NCI-H187 (cell line): ENCODE measurements around the gene CISTR.
A peak's percentile ranks its signal among the peaks of the same experiment; 100 is the strongest.
"Not testable (repeated sequence)": the region's sequence is repeated elsewhere in the genome, so short reads cannot be mapped to it uniquely, and the experiment has no call there.

Source experiments
- DNase-seq, 2 experiments: peaks; one replicate each; lab custom pipeline; 2025; lab: John Stamatoyannopoulos, UW

CISTR gene

DNA sequence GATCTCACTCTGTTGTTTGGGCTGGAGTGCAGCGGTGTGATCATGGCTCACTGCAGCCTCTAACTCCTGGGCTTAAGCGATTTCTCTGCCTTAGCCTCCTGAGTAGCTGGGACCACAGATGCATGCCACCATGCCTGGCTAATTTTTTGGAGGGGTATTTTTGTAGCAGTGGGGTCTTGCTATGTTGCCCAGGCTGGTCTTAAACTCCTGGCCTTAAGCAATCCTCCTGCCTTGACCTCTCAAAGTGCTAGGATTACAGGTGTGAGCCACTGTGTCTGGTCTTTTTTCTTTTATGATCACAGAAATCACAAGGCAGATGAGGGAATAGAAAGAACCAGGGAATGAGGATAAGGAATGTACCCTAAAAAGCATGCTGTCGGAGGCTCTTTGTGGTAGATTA, 11.0 kb upstream of the CISTR start:
- DNase-seq: not testable (repeated sequence)

GRCh38 chr12:53761306-53761705, 9.5 kb upstream of the CISTR start:
- DNase-seq: no peak

DNA sequence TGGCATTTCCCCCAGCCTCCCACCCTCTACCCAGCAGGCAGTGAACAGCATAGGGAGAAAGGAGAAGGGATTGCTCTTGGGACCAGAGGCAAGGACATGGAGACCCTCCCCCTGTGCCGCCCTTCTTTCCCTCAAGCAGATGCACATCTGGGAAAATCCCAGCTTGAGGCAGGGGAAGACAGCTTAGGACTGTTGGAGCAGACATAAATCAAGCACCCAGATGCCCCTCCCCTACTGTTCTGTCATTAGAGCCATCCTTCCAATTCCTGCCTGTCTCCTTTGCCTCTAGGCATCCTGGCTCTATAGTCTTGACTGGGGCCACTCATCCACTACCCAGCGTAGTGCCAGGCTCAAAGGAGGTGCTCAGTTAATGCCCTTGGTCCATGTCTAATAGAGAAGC, 7.5 kb upstream of the CISTR start:
- DNase-seq: no peak

DNA sequence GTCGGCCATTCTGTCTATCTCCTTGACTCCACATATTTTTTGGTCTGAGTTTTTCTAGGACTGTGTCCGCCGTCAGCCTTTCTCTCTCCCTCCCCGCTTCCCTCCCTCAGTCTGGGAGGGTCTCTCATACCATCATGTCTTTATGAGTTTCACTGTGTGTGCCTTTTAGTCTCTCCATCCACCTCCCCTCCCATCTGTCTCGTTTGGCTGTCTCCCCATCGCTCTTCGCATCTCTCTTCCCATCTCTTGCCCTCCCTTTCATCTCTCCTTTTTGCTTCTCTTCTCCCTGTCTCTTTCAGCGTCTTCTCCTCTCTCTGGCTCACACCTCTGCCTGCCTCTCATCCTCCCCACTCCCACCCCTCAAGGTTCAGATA, 6.9 kb upstream of the CISTR start:
- DNase-seq: no peak

DNA sequence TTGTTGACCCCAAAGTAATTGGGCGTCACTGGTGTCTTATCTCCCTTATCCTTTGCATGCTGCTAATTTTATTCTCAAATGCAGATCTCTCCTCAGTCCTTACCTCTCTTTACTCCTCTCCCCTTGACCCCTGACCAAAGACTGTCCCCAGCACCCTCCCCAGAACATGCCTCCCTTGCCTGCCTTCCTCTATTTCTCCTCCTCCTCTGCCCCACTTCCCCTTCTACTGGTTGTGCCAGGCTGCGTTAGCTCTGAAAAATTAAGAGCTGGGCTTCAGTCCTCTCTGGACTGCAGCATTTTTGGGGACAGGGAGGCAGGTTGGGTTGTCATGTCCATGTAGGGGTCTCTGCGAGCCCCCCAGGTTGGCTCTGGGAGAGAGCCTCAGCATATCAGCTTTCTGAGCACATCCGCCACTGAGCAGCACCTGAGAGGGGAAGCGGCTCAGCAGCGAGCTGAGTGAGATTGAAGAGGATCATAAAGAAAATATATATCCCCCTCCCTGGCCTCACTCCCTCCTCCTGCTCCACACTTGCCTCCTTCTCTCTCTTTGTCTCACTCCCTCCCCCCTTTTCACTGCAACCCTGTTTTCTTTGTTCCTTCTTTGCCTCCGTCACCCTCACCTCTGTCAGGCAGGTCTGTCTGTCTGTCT, 6.4 kb upstream of the CISTR start:
- no peak for DNase-seq

DNA sequence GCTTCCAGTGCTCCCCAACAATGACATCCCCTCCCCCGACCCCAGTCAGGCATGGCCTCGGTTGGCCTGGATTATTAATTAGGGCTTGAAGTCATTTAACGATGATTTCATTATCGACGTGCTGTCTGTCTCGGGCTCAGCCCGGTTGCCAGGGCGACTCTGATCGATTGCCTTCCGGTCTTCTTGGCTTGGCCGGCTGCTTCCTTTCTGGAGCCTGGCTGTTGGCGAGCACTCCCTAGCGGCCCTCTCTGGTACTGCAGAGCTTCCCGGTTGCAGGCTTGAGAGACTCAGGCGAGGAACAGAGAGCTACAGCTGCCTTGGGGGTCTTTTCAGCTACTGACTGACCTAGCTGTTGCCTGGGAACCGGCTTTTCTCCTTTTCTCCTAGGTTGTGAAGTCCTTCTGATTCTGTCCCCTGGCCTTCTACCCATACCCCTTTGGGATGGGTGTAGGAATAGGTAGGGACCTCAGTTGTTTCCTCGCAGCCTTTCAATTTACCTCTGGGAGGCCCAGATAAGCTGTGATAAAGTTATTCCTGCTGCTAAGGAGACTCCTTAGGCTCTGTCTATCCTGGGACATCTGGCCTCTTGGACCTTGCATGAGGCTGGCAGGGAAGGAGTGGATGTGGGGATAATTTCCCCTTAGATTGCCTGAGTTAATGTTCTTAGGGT, 5.5 kb upstream of the CISTR start:
- peak; percentile 69 to 71 for DNase-seq

- DNase-seq: no peak
Observed at GRCh38 chr12:53756300-53757100, 4.7 kb upstream of the CISTR start.

DNA sequence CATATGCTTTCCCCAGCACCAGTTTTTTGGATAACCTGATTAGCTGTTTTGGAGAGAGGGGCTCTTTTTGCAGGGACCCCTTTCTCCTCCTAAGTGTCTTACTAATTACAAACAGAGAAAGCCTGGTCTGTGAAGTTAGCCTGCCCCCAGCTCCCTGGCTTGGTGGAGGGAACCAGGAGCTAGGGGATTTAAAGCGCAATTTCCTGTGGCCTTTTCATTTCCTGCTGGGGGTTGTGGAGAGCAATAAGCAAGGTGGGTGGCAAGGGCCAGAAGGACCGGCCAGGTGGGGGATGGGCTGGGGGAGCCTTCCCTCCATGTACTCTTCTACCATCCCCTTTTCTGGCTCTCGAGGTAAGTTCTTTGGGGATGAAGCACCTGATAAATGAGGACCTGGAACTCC, 4.1 kb upstream of the CISTR start:
- no peak for DNase-seq

DNA sequence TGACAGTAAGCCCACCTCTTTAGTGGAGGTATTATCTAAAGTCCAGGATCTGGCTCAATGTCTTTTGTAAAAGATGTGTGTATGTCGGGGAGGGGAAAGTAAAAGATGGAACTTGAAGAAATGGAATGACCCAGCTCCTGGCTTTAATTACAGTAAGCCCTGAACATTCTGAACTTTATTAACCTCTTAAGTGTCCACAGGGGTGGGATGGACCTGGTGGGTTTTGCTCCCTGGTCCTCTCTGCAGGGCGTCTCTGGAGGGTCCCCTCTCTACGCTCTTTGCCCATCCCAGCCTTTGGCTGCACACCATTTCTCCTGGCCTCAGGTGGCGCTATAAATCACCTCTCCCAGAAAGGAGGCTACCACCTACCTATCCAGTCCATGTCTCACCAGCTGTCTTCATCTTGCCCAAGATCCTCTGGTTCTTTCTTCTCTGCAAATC, 3.7 kb upstream of the CISTR start:
- DNase-seq: no peak

GRCh38 chr12:53754633-53755264, 3.0 kb upstream of the CISTR start:
- peak in 1 of 2 experiments; percentile 29 for DNase-seq

DNA sequence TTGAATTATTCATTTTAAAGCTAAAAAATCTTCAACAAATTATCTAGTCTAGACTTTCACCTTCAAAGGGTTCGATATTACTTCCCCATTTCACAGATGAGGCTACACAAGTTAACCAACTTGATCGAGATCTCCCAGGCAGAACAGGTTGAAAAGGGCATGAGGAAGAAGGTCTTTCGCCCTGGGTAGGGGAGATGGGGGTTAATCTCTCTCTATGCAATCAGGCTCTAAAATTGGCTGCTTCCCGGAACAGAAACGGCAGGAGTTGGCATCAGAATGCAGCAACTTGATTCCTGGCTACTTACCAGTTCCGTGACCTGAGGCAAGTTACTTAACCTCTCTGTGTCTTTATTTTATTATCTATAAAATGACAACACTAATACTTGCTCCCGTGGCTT, 2.4 kb upstream of the CISTR start:
- no peak for DNase-seq

- no peak for DNase-seq
Observed at GRCh38 chr12:53752621-53753020, 842 bp upstream of the CISTR start.

- no peak for DNase-seq
Observed at GRCh38 chr12:53752192-53752601, 418 bp upstream of the CISTR start.

- peak; percentile 19 to 74 for DNase-seq
Observed at GRCh38 chr12:53750812-53751335, 905 bp downstream of the CISTR start.

- DNase-seq: peak; percentile 56 to 65
Observed at GRCh38 chr12:53749986-53750811, 1.6 kb downstream of the CISTR start.

DNA sequence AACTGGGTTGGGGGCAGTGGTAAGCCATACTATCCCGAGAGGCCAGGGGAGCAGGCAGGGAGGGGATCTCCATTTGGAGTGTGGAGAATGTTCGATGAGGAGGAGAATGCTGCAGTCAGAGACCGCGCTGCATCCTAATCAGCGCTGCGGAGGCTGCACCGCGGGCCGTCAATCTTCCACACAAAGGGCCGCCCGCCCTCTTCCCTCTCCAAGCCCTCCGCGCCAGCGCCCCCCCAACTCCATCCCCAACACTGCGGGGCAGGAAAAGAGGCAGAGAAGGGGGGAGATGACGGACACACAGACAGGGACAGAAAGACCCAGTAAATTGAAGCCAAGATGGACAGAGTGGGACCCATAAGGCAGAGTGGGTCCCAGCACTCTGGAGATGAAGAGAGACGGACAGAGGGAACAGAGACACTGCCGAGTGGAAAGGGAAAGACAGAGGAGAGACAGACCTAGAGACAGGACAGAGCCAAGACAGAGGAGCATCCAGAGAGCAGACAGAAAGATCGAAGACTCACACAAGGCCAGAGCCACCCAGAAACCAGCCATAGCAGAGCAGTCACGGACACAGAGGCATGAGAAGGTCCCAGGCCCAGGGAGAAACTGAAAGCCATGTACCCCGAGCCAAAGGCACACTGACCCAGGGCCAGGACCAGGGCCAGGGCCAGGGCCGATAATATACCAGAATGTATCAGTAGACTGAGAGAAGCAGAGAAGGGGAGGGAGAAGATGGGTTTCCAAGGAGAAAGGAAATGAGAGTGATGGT, 3.5 kb downstream of the CISTR start:
- no peak for DNase-seq

GRCh38 chr12:53747095-53747494, 4.7 kb downstream of the CISTR start:
- no peak for DNase-seq

DNA sequence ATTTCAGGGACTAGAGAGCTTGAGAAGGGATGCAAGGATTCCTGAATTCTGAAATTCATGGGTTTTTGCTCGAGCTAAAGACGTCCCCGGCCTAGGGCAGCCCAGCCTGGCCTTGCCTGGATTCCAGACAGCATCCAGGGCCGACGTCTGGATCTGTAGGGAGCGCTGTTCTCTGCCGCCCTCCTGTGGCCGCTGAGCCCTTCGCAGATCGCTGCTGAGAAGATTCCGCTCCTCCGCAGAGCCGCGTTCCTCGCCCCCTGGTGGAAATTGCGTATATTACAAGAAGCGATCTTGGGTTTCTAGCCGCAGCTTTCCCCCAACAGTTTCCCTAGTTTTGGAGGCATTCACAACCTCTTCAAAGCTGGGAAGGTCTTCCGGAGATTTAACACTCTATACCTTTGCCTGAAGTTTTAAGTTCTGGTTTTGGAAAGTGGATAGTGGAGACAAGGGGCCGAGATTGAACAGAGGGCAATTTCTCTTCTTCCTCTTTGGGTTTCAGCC, 5.1 kb downstream of the CISTR start:
- peak; percentile 87 to 89 for DNase-seq

GRCh38 chr12:53744751-53745150, 7.0 kb downstream of the CISTR start:
- no peak for DNase-seq

DNA sequence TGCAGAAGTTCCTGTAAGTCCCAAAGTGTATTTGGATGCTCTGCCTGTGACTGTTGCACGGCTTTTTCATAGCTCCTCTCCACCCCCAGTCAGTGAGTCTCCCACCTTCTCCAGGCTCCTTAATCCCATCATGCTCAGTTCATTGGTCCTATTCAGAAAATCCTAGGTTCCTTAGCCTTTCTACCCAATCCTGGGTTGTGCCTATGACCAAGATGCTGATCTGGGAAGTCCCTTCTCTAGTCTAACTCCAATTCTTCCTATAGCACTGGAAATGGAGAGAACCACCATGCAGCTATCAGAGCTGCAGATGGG, 7.7 kb downstream of the CISTR start:
- DNase-seq: no peak
